Endodermal cell (in vitro differentiated cells): Measurements from ENCODE around the gene RPS6KA2. TPM values are rescaled to one million over a fixed set of nuclear protein-coding genes. Genes with fewer than 3 reads are reported as not detected.

Source experiments
- DNase-seq: peaks from one replicate; pipeline ENCODE4 v3.0.0-alpha.2; 2017
- H3K27ac ChIP-seq: 2 replicates; pipeline ENCODE4 v1.5.1; 2013; ENCODE audit warnings: mild to moderate bottlenecking, low read depth, low read length, moderate library complexity
- H3K27me3 ChIP-seq: 2 replicates; pipeline ENCODE4 v1.6.1; 2013; ENCODE audit warnings: mild to moderate bottlenecking, low read length, moderate library complexity; ENCODE audit not compliant: insufficient read depth, control insufficient read depth, poor library complexity, severe bottlenecking
- H3K36me3 ChIP-seq: 2 replicates; pipeline ENCODE4 v1.7.0; 2013; ENCODE audit warnings: mild to moderate bottlenecking, low read length, moderate library complexity; ENCODE audit not compliant: control insufficient read depth, insufficient read depth
- H3K4me1 ChIP-seq: one replicate; pipeline ENCODE4 v1.7.0; 2013; ENCODE audit warnings: low read length; ENCODE audit not compliant: control insufficient read depth, insufficient read depth
- H3K4me3 ChIP-seq: 2 replicates; pipeline ENCODE4 v1.5.1; 2013; ENCODE audit warnings: mild to moderate bottlenecking, low read length, moderate library complexity
- H3K9ac ChIP-seq: 2 replicates; pipeline ENCODE4 v1.6.1; 2013; ENCODE audit warnings: mild to moderate bottlenecking, low read length, moderate library complexity; ENCODE audit not compliant: poor library complexity, severe bottlenecking; ENCODE audit errors: extremely low read depth
- H3K9me3 ChIP-seq: 2 replicates; pipeline ENCODE4 v1.6.1; 2013; ENCODE audit warnings: mild to moderate bottlenecking, low read length, moderate library complexity; ENCODE audit not compliant: control insufficient read depth
- H3K27ac Mint-ChIP-seq: 2 replicates; pipeline ENCODE4 v1.8.0; 2020; ENCODE audit warnings: mixed read lengths
- H3K27me3 Mint-ChIP-seq: 2 replicates; pipeline ENCODE4 v1.8.0; 2021; ENCODE audit warnings: mild to moderate bottlenecking, mixed read lengths; ENCODE audit not compliant: insufficient read depth
- H3K36me3 Mint-ChIP-seq: 2 replicates; pipeline ENCODE4 v1.8.0; 2020; ENCODE audit warnings: low read depth, mixed read lengths
- H3K4me1 Mint-ChIP-seq: 2 replicates; pipeline ENCODE4 v1.8.0; 2020; ENCODE audit warnings: mixed read lengths
- H3K4me3 Mint-ChIP-seq: 2 replicates; pipeline ENCODE4 v1.8.0; 2020; ENCODE audit warnings: mild to moderate bottlenecking, moderate library complexity, mixed read lengths
- H3K9me3 Mint-ChIP-seq: 2 replicates; pipeline ENCODE4 v1.8.0; 2020; ENCODE audit warnings: mild to moderate bottlenecking, mixed read lengths
- CTCF ChIP-seq: fragments of 200-600 bp; sonication (generic); conservative IDR thresholded peaks from 2 replicates; pipeline ENCODE4 v1.5.0; 2021; ENCODE audit warnings: antibody characterized with exemption, mild to moderate bottlenecking
- WGBS, 2 experiments: methylation state at CpG; one replicate each; pipeline versions ENCODE4 v1.1.5 to v1.1.7; 2013; ENCODE audit warnings: missing lambda C conversion rate in 2 of 2, mixed read lengths in 1 of 2; ENCODE audit not compliant: insufficient coverage in 1 of 2, insufficient read length in 1 of 2; 5-methylcytosine and 5-hydroxymethylcytosine counted together
- total RNA-seq, 2 donors: library from RNA; stranded (reverse); fragmentation: NEBNext Ultra II Directional in 1 of 2; extraction: Animal tissue kit (Norgen Biotek cat#: 25700) in 1 of 2; gene quantifications; 2 replicates in 1 of 2; 3 replicates in 1 of 2; pipeline ENCODE4 v1.2.1, GENCODE V29; 2021

The RPS6KA2 gene
- total RNA-seq, 2 donors from 2014 or later, result 17.9 to 23.9 TPM

GRCh38 chr6:166586424-166587156, 40.5 kb downstream of the RPS6KA2 start, which contains the start of gene RAMACL:
Gene RAMACL, minus strand, starts transcription at chr6:166586678. Its CDS starts 201 bp downstream, at chr6:166586477.
- no peak for TF ChIP-seq CTCF
- peak; percentile 87 for DNase-seq
- no peaks in the 10 kb centered on the region for H3K36me3 Mint-ChIP-seq
- no peaks in the 10 kb centered on the region for H3K27me3 ChIP-seq
- H3K4me3 Mint-ChIP-seq, result no peak within 1 kb of the TSS
- H3K4me1 ChIP-seq, result no peaks in the 10 kb centered on the region
- H3K4me1 Mint-ChIP-seq, result peaks cover 3% of the 10 kb centered on the region
- 98 to 100% methylated on average over 1 to 9 of the region's 9 CpGs for WGBS, 2 experiments
- no peak within 1 kb of the TSS for H3K4me3 ChIP-seq
- peak within 1 kb of the TSS; percentile 26 for H3K27ac Mint-ChIP-seq
- H3K9ac ChIP-seq, result no peak within 1 kb of the TSS
- H3K27me3 Mint-ChIP-seq, result no peaks in the 10 kb centered on the region
- H3K9me3 Mint-ChIP-seq, result no peaks in the 10 kb centered on the region
- H3K27ac ChIP-seq, result peak within 1 kb of the TSS; percentile 77
- no peaks in the 10 kb centered on the region for H3K9me3 ChIP-seq
- H3K36me3 ChIP-seq, result no peaks in the 10 kb centered on the region

GRCh38 chr6:166584853-166585429, 42.1 kb downstream of the RPS6KA2 start:
- Mint-ChIP-seq H3K9me3 (no peaks in the 10 kb centered on the region), H3K27me3 (no peaks in the 10 kb centered on the region), H3K4me1 (peaks cover 3% of the 10 kb centered on the region), H3K27ac (no peak overlapping the region), H3K36me3 (no peaks in the 10 kb centered on the region), H3K4me3 (no peak overlapping the region)
- no peak for TF ChIP-seq CTCF
- no peak overlapping the region for H3K27ac ChIP-seq
- H3K9ac ChIP-seq, result no peak overlapping the region
- H3K4me3 ChIP-seq, result no peak overlapping the region
- no peaks in the 10 kb centered on the region for H3K9me3 ChIP-seq
- H3K4me1 ChIP-seq, result no peaks in the 10 kb centered on the region
- no peaks in the 10 kb centered on the region for H3K36me3 ChIP-seq
- 89 to 96% methylated on average over 7 to 12 of the region's 12 CpGs for WGBS, 2 experiments
- no peaks in the 10 kb centered on the region for H3K27me3 ChIP-seq
- DNase-seq, result no peak

- Histone ChIP-seq H3K36me3 (no peaks in the 10 kb centered on the region), H3K9me3 (no peaks in the 10 kb centered on the region), H3K4me1 (no peaks in the 10 kb centered on the region), H3K27me3 (no peaks in the 10 kb centered on the region), H3K27ac (no peak overlapping the region), H3K9ac (no peak overlapping the region), H3K4me3 (no peak overlapping the region)
- TF ChIP-seq CTCF, result no peak
- DNase-seq, result peak; percentile 24
- 91 to 100% methylated on average over 2 to 3 of the region's 3 CpGs for WGBS, 2 experiments
- H3K27ac Mint-ChIP-seq, result no peak overlapping the region
- no peaks in the 10 kb centered on the region for H3K9me3 Mint-ChIP-seq
- H3K27me3 Mint-ChIP-seq, result no peaks in the 10 kb centered on the region
- H3K4me3 Mint-ChIP-seq, result no peak overlapping the region
- no peaks in the 10 kb centered on the region for H3K36me3 Mint-ChIP-seq
- peaks cover 2% of the 10 kb centered on the region for H3K4me1 Mint-ChIP-seq
Observed at GRCh38 chr6:166584155-166584554, 42.9 kb downstream of the RPS6KA2 start.
